ENCODE results near the gene SNF8. TPM values are rescaled to one million over a fixed set of nuclear protein-coding genes. Genes with fewer than 3 reads are reported as not detected.

The SNF8 gene
- total and polyA plus RNA-seq, 2 donors (not counting 3 experiments of a cell fraction or from before 2014, with no cell fraction given) = 166 to 194 TPM

- Histone ChIP-seq H3K4me2 (ENCODE audit: insufficient read depth, low read length) (no peak overlapping the region), H3K9me1 (replicated peaks; ENCODE audit: control insufficient read depth, extremely low read depth, insufficient read depth, low read length) (no peaks in the 10 kb centered on the region), H3K27ac (ENCODE audit: insufficient read depth, low read depth, low read length) (no peak overlapping the region), H3K9me3 (replicated peaks; ENCODE audit: control insufficient read depth, insufficient read depth, low read length) (no peaks in the 10 kb centered on the region), H3K4me1 (ENCODE audit: control insufficient read depth, extremely low read depth, insufficient read depth, low read length) (peaks cover 3% of the 10 kb centered on the region), H3K27me3 (ENCODE audit: control insufficient read depth in 2 of 2, insufficient read depth in 2 of 2, low read length in 2 of 2) (no peaks in the 10 kb centered on the region), H3K36me3 (ENCODE audit: control insufficient read depth in 2 of 2, extremely low read depth in 1 of 2, insufficient read depth in 2 of 2, low read length in 2 of 2) (peaks cover 32 to 45% of the 10 kb centered on the region in 2 experiments), H2AFZ (ENCODE audit: low read depth, low read length) (no peak overlapping the region), H4K20me1 (replicated peaks; ENCODE audit: control insufficient read depth, extremely low read depth, insufficient read depth, low read length) (no peaks in the 10 kb centered on the region), H3K79me2 (ENCODE audit: control insufficient read depth, insufficient read depth, low read length) (peaks cover 2% of the 10 kb centered on the region), H3K4me3 (replicated peaks in 1 of 3; ENCODE audit: insufficient read depth in 1 of 3, low read depth in 1 of 3, low read length in 3 of 3) (no peak overlapping the region), H3K9ac (replicated peaks; ENCODE audit: extremely low read depth, insufficient read depth, low read length) (no peak overlapping the region)
- dilution Hi-C loops (cut with MboI; ENCODE audit: extremely low pct_ligation_motif_present, low sequenced_read_pairs) = no loop called here
- CTCF ChIA-PET = interaction anchor here (0.8 to 3.5 kb wide), 5 partner anchors 46 to 105 kb away, joined by 3 to 30 read pairs (median 6); no protein-coding TSS in a partner anchor
- FAIRE-seq = no peak
- no peak for TF ChIP-seq JUN (IDR thresholded peaks at IDR 0.05; ENCODE audit: borderline replicate concordance, insufficient read depth, insufficient read length, low read depth)
- peak; percentile 32 for TF ChIP-seq POLR2AphosphoS5 (IDR thresholded peaks at IDR 0.05; ENCODE audit: insufficient read depth, low read depth, low read length)
- no peak for DNase-seq (ENCODE audit: low read depth, low spot score)
- no TSS peak for BruUV-seq (replicated peaks)
- POLR2A ChIA-PET = interaction anchor here (1.2 kb wide), 1 partner anchor 10 kb away, joined by 4 read pairs; no protein-coding TSS in a partner anchor
- intact Hi-C loops (cut with micrococcal nuclease) = no loop called here
Observed at GRCh38 chr17:48930435-48930873, 14.2 kb downstream of the SNF8 start.

DNA sequence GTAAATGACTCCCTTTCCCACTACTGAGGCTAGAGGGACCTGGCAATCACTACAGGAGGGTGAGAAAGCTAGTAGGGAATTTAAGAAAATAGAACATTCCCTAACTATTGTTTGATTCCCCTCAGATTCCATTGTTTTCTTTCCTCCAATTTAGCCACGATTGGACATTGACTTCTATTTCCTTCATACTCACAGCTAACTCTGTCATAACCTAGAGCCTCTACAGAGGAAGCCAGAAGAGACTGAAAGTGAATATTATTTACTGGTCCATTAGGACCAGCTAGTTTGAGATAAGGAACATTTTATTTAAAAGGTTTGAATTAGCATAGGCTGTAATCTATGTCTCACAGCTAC, 14.9 kb downstream of the SNF8 start:
- Histone ChIP-seq H3K27ac (ENCODE audit: insufficient read depth, low read depth, low read length) (no peak overlapping the region), H3K9me1 (replicated peaks; ENCODE audit: control insufficient read depth, extremely low read depth, insufficient read depth, low read length) (no peaks in the 10 kb centered on the region), H3K4me2 (ENCODE audit: insufficient read depth, low read length) (no peak overlapping the region), H3K4me3 (replicated peaks in 1 of 3; ENCODE audit: insufficient read depth in 1 of 3, low read depth in 1 of 3, low read length in 3 of 3) (no peak overlapping the region), H3K36me3 (ENCODE audit: control insufficient read depth in 2 of 2, extremely low read depth in 1 of 2, insufficient read depth in 2 of 2, low read length in 2 of 2) (peaks cover 37 to 50% of the 10 kb centered on the region in 2 experiments), H2AFZ (ENCODE audit: low read depth, low read length) (no peak overlapping the region), H3K79me2 (ENCODE audit: control insufficient read depth, insufficient read depth, low read length) (peaks cover 2% of the 10 kb centered on the region), H4K20me1 (replicated peaks; ENCODE audit: control insufficient read depth, extremely low read depth, insufficient read depth, low read length) (peaks cover 3% of the 10 kb centered on the region), H3K4me1 (ENCODE audit: control insufficient read depth, extremely low read depth, insufficient read depth, low read length) (peaks cover 3% of the 10 kb centered on the region), H3K27me3 (ENCODE audit: control insufficient read depth in 2 of 2, insufficient read depth in 2 of 2, low read length in 2 of 2) (no peaks in the 10 kb centered on the region), H3K9me3 (replicated peaks; ENCODE audit: control insufficient read depth, insufficient read depth, low read length) (no peaks in the 10 kb centered on the region), H3K9ac (replicated peaks; ENCODE audit: extremely low read depth, insufficient read depth, low read length) (no peak overlapping the region)
- no peak for TF ChIP-seq JUN (IDR thresholded peaks at IDR 0.05; ENCODE audit: borderline replicate concordance, insufficient read depth, insufficient read length, low read depth)
- no peak for TF ChIP-seq GATA2 (IDR thresholded peaks at IDR 0.05; ENCODE audit: insufficient read depth, insufficient read length, low read depth, low read length)
- no peak for TF ChIP-seq MAX (IDR thresholded peaks at IDR 0.05; ENCODE audit: insufficient read depth, insufficient read length)
- no peak for TF ChIP-seq CTCF (IDR thresholded peaks at IDR 0.05; ENCODE audit: extremely low read depth in 1 of 2, insufficient read depth in 1 of 2, low read depth in 1 of 2, low read length in 2 of 2)
- no peak for TF ChIP-seq MYC (IDR thresholded peaks at IDR 0.05; ENCODE audit: low read depth, low read length)
- no peak for TF ChIP-seq POLR2A (IDR thresholded peaks at IDR 0.05; ENCODE audit: low read depth, low read length)
- TF ChIP-seq FOS (IDR thresholded peaks at IDR 0.05; ENCODE audit: borderline replicate concordance, insufficient read depth, low read length) = no peak
- no peak for TF ChIP-seq EZH2 (IDR thresholded peaks at IDR 0.05; ENCODE audit: borderline replicate concordance, low read depth, low read length, severe bottlenecking)
- no peak for TF ChIP-seq POLR2AphosphoS5 (IDR thresholded peaks at IDR 0.05; ENCODE audit: insufficient read depth, low read depth, low read length)
- peak; percentile 52 for DNase-seq (ENCODE audit: low read depth, low spot score)
- CTCF ChIA-PET = interaction anchor here (0.8 to 3.5 kb wide), 5 partner anchors 12 to 106 kb away, joined by 3 to 30 read pairs (median 6); no protein-coding TSS in a partner anchor
- intact Hi-C loops (cut with micrococcal nuclease) = no loop called here
- BruUV-seq (replicated peaks) = no TSS peak
- dilution Hi-C loops (cut with MboI; ENCODE audit: extremely low pct_ligation_motif_present, low sequenced_read_pairs) = no loop called here
- peak; percentile 18 for FAIRE-seq
- POLR2A ChIA-PET = interaction anchor here (0.6 to 1.2 kb wide), 2 partner anchors 10 to 68 kb away, joined by 4 to 6 read pairs; no protein-coding TSS in a partner anchor
